Activated CD4-positive, CD25-positive, alpha-beta regulatory T cell (primary cell): ENCODE measurements around the gene CCDC138.

ENCODE experiments used
- DNase-seq, 4 experiments: peaks; one replicate each; lab custom pipeline; 2025; lab: John Stamatoyannopoulos, UW

Gene CCDC138

DNA sequence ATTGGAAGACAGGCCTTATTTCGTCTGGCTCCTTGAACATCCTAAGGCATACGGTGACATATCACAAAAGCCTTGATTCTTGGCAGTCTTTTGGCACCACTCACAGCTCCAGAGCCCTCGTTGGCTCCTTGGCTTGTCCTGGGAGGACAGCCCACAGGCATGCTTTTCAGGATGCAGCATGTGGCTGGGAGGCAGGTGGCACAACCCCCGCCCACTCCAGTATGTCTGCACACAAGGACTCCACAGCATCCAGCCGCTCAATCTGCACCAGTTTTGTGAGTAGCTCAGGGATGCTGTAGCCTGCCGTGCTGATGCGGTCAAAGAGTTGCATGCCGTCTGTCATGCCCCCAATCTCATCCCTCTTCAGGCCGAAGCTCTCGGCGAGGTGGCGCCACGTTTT lies 110.2 kb downstream of the CCDC138 start:
- DNase-seq: no peak

DNA sequence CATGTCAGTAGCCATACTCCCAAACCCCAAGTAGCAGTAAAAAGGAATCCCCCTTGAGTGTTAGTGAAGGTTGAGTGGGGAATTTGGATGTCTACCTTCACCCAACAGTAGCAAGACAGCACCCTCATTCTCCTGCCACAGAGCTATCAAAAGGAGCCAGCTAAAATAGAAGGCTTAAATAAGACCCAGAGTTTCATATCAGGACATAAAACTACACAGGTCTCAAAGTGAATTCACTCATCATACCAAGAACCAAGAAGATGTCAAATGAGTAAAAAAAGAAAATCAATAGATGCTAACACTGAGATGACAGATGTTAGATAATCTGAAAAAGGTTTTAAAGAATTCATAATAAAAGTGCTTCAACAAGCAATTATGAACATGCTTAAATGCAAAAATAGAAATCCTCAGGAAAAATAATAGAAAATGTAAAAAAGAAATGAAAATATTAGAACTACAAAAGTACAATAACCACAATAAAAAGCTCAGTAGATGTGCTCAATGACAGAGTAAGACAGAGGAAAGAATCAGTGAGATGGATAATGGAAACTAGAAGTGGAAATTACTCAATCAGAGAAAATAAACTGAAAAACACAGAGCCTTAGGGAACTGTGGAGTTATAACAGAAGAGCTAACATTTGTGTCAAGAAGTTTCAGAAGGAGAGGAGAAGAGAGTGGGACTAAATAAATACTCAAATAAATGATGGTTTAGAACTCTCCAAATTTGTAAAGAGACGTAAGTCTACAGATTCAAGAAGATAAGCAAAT lies 111.9 kb downstream of the CCDC138 start:
- no peak for DNase-seq

DNA sequence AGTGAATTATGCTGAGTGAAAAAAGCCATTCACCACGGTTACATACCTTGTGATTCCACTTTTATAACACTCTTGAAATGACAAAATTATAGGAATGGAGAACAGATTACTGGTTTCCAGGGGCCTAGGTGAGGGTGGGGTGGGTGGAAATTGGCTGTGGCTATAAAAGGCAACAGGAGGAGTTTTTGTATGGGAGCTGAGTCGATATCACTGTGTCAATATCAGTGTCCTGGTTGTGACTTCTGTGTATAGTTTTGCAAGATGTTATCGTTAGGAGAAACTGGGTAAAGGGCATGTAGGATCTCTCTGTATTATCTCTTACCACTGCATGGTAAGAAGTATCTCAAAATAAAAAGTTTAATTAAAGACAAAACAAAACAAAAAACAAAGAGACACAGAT lies 118.1 kb downstream of the CCDC138 start:
- DNase-seq: no peak

DNA sequence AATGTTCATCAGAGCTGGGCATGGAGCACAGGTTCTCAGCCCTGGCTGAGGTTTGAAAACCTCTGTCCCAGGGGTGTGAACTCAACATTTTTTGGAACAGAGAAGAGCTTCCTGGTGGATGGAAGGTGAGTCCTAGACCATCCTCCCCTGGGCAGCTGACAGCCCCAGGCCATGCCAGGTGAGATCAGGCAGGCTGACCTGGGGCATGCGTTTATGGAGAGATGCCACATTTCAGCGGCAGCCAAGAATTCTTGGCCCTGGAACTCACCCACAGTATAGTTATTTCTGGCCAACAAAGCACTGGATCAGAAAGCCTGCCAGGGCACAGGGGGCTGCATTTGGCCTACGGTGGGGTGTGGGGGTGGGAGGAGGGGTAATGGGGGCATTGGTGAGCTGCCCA lies 118.6 kb downstream of the CCDC138 start:
- no peak for DNase-seq

DNA sequence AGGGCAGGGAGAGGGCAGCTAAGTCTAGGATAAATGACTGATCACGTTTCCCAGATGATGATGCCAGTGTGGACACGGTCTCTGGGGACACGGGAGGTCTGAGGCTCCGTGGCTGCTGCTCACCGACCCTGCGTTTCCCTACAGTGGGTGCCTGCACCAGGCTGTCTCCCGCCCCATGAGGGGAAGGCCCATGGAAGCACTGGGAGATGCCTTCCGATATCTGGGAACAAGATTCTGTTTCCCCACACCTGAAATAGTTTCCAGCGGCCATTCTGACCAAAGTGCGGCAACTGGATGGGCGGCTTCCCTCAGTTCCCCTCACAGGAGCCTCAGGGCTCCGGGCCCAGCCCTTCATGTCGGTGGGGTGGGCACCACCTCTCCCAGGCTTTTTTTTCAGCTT lies 119.3 kb downstream of the CCDC138 start:
- no peak for DNase-seq

DNA sequence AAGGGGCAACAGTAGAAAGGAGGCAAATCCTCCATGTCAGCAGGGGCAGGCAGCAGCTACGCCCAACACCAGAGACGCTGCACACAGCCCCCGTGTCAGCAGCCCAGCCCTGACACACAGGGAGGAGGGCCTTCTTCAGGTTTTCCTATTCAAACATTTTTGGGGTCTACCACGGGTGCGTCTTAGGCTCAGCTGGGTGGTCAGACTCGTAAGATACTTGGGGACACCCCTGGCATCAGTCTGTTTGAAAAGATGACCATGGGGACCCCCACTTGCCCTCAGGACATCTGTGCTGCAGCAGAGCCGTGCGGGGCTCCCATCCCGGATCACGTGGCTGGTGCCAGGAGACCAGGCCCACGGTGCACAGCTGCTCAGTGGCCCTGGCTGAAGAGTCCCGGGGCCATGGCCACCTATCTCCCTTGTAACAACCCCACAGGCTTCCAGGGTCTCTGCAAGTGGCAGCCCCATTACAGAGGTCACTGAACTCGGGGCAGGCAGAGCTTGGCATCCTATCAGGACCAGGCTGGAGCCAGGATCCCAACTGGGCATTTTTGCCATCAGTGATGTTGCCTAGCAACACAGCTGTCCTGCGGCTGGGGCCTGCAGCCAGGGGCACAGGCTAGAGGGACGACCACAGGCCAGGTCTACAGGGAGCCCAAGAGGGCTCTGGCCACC lies 120.0 kb downstream of the CCDC138 start:
- DNase-seq: no peak

DNA sequence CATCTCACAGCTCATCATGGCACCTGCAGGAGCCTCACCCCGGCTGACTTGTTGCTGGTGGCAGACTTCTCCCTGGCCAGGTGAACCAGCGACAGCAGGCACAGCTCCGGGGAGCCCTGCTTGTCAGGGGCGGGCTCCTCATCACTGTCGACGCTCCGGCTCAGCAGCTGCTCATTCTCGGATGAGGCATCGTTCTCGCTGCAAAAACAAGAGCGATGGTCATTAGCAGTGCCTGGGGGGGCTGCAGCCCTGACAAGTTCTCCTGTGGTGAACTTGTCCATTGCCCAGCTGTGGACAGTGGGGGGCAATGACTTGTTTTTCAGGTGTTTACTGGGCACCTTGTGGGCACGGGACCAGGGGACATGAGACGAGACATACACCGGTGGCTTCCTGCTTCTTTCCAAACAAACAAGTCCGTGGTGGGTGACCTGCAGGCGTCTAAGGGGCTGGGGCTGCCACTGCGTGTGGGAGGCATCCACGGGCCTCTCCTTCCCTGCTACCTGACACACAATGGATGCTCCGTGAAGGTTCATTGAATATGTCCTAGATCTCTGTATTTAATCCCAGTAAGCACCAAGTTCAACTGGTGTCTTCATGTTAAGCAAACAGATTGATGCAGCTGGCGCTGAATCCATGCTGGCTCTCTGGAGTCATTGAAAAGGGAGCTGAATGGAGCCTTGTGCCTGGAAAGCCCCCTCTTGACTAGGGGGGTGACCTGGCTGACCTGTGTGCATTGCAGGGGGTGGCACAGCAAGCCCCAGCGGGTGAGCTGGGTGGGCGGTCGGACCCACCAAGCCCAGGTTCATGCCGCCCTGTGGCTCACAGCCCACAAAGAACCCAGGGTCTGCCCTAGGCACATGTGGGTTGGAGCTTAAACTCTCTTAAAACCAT lies 121.5 kb downstream of the CCDC138 start:
- no peak for DNase-seq

DNA sequence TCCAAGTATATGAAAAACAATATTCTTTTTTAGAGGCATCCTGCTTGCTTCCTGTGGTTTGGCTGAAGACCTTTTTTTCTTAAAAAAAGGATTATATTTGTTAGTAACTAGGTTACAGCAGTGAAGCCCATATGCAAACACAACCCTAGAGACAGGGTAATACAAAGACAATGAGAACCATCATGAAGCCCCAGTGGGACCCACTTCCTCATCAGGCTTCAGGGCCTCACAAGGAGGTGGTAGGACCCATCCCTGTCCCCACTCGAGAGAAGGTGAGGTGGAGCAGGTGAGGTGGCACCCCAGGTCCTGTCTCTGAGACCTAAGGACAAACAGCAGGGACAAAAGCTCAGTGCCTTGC lies 122.1 kb downstream of the CCDC138 start:
- DNase-seq: no peak

DNA sequence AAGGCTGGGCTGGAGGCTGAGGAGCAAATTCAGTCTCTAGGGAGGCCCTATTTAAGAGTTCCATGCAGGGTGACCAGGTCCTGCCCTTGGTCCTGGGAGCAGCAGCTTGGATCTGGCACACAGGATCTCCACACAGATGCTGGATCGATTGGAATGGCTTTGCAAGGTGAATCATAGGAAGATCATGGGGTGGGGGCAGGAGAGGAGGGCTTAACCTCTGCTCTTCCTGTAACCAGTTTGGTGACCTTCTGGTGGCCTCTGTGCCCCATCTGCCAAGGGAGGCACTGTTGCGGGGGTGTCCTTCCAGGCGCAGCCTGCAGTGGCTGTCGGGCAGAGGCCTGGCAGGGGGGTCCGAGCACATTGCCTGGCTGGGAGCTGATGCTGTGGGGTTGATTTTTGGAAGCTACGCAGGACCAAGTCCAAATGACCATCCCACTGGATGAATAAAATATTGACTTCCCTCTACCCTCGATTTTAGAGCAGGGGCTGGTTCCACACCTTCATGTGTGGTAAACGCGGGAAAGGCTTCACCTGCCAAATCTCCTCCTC lies 122.8 kb downstream of the CCDC138 start:
- DNase-seq: no peak

DNA sequence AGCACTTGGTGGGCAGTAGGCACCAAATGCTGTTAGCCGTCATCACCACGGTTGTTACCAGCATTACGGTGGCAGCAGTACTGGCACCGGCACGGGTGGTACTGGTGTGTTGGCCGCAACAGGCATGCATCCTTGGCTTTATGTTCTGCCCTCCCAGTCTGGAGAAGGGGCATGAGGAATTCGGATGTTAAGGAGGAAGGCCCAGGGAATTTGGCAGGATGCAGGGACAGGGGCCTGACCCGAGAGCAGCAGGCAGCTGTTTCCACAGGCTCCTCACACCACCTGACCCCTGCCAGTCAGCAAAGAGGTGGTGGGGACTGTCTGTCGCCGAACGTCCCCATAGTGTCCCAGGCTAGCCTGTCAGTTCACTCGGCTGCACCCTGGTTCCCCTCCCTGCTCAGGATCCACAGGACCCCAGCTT lies 123.5 kb downstream of the CCDC138 start:
- no peak for DNase-seq

DNA sequence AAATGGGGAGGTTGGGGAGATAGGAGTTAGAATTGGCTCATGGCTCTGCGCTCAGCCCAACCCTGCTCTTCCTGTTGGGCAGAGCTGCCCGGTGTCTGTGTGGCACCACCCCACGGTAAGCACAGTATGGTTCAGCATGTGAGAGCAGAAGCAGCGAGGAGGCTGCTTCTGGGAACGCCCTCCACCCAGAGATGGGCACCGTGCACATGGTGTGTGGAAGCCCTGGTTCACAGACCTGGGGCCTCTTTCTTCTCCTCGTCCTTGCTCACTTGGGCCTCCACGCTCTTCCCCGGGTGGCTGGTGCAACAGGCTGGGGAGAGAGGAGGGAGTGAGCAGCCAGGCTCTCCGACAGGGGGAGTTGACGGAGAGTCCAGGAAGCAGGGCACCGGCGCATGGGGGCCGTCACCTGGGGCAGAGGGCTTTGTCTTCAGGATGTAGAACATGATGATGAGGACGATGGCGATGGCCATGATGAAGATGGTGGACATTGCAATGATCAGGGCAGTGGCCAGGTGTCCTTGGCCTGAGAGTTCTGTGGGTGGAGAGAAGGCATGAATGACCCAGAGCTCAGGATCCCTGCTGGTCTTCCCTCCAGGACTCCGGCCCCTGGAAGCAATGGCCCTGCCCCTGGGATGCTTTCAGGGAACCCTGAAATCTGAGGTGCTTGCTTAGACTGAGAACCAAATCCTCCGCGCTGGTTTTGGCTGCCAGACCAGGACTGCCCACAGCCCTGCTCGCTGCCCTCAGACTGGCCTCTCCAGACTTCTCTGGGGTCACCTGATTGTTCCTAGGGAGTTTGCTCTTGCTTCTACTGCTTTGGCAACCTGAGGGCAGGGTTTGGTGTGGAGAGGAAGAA lies 124.2 kb downstream of the CCDC138 start:
- DNase-seq: no peak

DNA sequence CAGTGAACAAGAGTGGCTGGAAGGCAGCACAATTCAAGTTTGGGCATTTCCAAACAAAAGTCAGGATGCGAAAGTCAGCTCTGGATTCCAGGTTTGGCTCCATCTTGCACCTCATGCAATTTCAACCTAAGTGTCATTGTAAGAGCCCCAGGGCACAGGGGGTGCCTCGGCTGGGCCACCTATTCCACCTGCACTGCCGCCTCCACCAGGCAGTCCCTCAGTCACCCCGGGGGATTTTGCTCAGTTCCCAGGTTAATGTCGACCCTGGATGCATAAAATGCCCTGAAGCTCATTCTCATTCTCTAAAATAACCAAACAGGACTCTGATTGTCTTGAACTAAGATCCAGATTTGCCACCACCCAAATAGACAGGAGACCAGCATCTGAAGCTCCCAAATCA lies 124.8 kb downstream of the CCDC138 start:
- no peak for DNase-seq

DNA sequence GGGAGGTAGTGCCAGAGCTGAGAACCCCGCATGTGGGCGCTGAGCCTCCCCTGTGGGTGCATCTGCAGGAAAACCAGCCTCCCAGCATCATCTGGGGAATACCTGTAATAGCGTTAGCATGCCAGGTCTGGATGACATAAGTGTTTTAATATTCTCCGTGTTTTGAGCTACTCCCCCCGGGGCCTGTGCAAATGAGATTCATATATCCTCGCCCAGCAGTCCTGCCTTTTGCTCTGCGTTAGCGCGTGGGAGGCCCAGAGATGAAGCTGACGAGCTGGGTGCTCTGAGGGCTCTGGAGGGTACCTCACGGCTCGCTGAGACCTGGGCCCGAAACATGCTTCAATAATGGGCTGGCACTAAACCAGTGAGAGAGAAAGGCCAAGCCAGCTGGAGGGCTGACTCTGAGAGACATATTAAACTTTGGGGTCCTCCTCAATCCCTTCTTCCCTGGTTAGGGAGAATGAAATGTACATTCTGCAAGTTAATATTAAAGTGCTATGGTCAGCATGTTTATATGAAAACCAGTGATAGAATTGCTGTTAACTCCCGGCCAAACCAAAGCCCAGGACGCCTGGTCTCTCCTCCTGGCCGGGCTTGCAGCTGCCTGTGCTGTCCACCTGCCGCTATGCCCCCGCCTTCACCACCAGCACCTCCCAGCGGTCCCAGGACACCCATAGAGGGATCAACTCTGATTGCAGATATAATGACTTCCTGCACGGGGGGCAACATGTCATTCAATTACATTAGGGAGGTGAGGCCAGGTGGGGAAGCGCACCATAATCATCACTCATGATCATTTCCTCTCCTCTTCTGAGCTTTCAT lies 125.4 kb downstream of the CCDC138 start:
- DNase-seq: no peak

DNA sequence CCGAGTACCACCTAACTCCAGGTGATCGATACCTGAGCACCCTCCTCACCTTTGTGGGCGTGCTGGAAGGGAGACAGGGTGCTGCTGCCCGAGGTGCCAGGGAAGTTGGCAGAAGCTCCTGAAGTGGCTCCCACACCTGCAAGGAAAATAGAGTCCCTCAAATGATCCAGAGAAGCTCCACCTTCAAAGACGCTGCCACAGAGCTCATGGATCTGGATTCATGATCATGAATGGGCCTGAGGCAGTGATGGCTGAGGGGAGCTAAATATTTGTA lies 126.0 kb downstream of the CCDC138 start:
- no peak for DNase-seq

DNA sequence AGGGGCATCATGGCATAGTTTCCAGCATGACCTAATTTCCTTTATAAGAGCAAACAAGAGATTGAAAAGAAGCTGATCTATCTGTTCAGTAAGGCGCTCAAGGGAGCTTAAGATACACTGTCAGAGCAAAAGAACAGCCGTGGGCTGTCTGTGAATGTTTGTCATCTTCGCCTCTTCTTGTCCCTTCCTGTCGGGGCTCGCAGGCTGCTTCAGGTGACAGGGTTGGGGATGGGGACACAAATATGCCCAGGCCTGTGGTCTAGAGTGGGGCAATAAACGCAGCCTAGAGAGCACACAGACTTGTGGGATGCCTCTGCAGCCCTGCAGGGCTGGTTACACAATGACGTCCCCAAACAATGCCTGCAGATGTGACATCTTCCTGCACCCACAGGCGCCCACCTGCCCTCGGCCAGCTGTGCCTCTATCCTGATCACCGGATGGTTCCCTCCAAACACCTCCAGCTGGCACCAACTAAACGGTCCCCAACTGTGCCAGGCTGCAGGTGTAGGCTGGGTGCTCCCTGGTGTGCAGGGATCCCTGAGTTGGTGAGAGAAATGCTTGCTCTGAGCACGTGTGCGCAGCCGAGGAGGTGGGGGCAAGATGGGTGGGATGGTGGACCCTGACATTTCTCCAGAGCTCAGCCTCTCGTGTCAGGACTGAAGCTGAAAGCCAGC lies 129.7 kb downstream of the CCDC138 start:
- no peak for DNase-seq

DNA sequence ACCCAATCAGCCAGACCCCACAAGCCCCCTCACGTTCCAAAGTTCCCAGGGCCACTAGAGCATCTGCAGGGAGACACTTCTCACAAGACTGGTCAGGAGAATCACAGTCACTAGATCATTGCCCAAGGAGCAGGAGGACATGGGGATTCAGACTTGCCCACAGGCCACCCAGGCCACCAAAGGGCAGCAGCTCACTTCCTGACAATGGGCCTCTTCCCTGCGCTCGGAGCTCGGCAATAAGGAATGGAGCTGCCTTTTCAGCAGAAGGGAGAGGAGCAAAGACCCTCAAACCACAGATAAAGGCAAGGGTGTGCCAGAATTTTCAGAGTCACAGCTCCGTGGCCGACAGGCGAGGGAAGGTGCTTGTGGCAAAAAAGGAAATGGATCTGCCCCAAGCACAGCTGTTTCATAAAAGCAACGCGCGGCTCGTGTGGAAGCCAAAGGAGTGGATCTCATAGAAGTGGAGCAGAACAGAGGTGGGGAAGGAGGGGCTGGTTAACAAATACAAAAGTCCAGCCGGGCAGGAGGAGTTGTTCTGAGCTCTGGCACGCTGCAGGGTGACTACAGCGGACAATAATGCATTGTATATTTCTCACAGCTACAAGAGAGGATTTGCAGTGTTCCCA lies 130.3 kb downstream of the CCDC138 start:
- no peak for DNase-seq

DNA sequence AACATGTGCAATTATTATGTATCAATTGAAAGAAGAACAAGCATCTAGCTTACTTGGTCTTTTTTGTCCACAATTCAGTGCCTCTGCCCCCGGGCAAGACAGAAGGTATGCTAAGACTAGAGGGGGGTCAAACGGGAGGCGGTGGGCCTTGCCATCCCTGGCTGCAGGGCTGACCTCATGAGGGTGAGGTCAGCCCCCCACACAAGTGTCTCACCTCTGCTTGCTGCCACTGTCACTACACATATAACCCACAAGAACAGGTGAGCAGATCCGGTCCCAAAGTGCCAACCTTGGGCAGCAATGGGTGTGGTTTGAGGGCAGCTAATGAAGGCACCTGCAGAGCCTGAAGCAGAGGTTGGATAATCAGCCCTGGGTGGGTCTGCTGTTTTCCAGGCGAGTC lies 131.0 kb downstream of the CCDC138 start:
- no peak for DNase-seq

DNA sequence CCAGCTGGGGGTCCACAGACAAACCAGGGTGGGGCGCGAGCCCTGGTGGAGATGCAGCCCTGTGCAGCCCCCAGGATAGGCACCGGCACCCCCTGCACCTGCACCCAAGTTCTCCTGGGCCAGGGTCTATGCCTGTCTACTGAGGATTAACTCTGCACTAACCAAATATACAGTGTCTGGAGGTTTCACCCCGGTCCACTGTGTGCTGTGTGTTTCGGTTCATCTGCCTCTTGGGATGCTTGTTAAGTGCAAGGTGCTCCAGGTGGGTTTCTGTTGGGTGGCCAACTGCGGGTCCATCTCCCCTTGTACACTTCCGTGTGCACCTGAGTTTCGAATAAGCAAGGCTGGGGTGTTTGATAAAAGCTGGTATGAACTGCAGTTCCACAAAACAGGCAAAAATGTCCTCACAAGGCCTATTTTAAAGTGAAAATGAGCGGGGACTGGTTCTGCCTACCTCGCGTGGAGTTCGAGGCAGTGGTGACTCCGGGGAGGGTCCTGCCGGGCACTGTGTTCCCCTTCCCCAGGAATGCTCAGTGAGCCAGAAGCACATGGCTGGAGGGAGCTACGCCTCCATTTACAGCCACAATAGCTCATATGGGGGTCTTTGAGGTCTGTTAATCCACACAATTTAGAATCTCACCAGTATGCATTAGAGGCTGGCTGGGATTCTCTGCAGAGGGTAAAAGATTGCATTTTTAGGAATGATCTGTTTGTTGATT lies 131.7 kb downstream of the CCDC138 start:
- no peak for DNase-seq

DNA sequence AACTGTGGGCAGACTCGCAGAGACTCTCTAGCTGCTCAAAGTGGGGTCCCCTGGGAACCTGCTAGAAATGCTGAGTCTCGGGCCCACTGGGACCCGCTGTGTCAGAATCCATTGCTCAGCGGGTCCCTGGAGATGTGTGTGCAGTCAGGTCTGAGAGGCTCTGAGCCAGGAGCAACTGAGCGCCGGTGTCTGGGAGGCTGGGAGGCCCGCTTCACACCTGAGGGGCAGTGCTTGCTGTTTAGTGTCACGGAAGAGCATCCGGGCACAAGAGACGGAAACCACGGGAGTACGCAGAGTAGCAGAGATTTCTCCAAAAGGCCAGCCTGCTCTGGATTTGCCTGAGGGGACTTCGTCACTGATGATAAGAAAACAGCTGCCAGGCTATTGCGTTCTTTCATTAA lies 132.4 kb downstream of the CCDC138 start:
- DNase-seq: no peak
